HEK293 (cell line): Measurements from ENCODE around the gene IGFLR1.

ENCODE experiments used
- CTCF ChIA-PET: fragments of 350-600 bp; formaldehyde crosslinking; extraction: SDS; loops from one replicate; lab custom pipeline; 2021; ENCODE audit warnings: antibody characterized with exemption; lab: Yijun Ruan, JAX
- POLR2A ChIA-PET: fragments of 300-600 bp; formaldehyde crosslinking; extraction: SDS; loops from one replicate; lab custom pipeline; 2020; ENCODE audit warnings: antibody characterized with exemption, inconsistent platforms; lab: Yijun Ruan, JAX
- H3K27ac ChIP-seq: fragments of 200-500 bp; sonication (Bioruptor generic); 2 replicates; pipeline ENCODE4 v1.5.1; 2014; ENCODE audit warnings: low read depth, low read length, control low read depth, inconsistent platforms; ENCODE audit errors: extremely low read depth
- H3K36me3 ChIP-seq, 2 experiments: fragments of 200-500 bp in 1 of 2; sonication (Bioruptor generic) in 1 of 2; 1 replicate in 1 of 2; 2 replicates in 1 of 2; pipeline ENCODE4 v1.5.1; 2014 to 2017; ENCODE audit warnings: inconsistent platforms in 2 of 2, low read length in 2 of 2; ENCODE audit not compliant: control insufficient read depth in 2 of 2, insufficient read depth in 1 of 2
- H3K4me1 ChIP-seq: fragments of 200-500 bp; sonication (Bioruptor generic); 2 replicates; pipeline ENCODE4 v1.5.1; 2014; ENCODE audit warnings: mild to moderate bottlenecking, low read length, inconsistent platforms; ENCODE audit not compliant: control insufficient read depth, insufficient read depth
- H3K4me3 ChIP-seq: 2 replicates; pipeline ENCODE4 v1.5.1; 2011; ENCODE audit warnings: low read depth, mild to moderate bottlenecking, control low read depth, low read length, moderate library complexity
- H3K9me3 ChIP-seq: fragments of 200-500 bp; sonication (Bioruptor generic); 2 replicates; pipeline ENCODE4 v1.5.1; 2014; ENCODE audit warnings: low read depth, low read length, inconsistent platforms; ENCODE audit not compliant: control insufficient read depth, insufficient read depth
- PBX3 ChIP-seq: sonication (generic); formaldehyde crosslinking; IDR thresholded peaks from 2 replicates; pipeline ENCODE4 v1.8.1; 2022; ENCODE audit warnings: mild to moderate bottlenecking, moderate library complexity, missing genetic modification reagents
- ZBTB48 ChIP-seq: fragments of 450-650 bp; formaldehyde crosslinking; IDR thresholded peaks from 2 replicates; pipeline ENCODE4 v1.5.1; 2016; ENCODE audit warnings: missing biosample characterization, missing genetic modification characterization
- ZNF146 ChIP-seq: fragments of 450-650 bp; formaldehyde crosslinking; IDR thresholded peaks from 2 replicates; pipeline ENCODE4 v1.5.1; 2016; ENCODE audit warnings: missing biosample characterization, missing genetic modification characterization
- ZNF223 ChIP-seq: fragments of 450-650 bp; formaldehyde crosslinking; IDR thresholded peaks from 2 replicates; pipeline ENCODE4 v1.5.1; 2016; ENCODE audit warnings: missing biosample characterization, missing genetic modification characterization
- ZNF280D ChIP-seq: fragments of 450-650 bp; formaldehyde crosslinking; IDR thresholded peaks from 2 replicates; pipeline ENCODE4 v1.5.1; 2016; ENCODE audit warnings: missing biosample characterization, missing genetic modification characterization
- ZNF335 ChIP-seq: fragments of 450-650 bp; formaldehyde crosslinking; conservative IDR thresholded peaks from 2 replicates; pipeline ENCODE4 v1.5.1; 2016; ENCODE audit warnings: missing biosample characterization, missing genetic modification characterization
- ZNF341 ChIP-seq: fragments of 450-650 bp; formaldehyde crosslinking; IDR thresholded peaks from 2 replicates; pipeline ENCODE4; 2016; ENCODE audit warnings: low read depth, missing biosample characterization, missing genetic modification characterization
- ZNF529 ChIP-seq: fragments of 450-650 bp; formaldehyde crosslinking; IDR thresholded peaks from 2 replicates; pipeline ENCODE4 v1.5.1; 2017; ENCODE audit warnings: missing genetic modification characterization, missing biosample characterization; ENCODE audit not compliant: insufficient replicate concordance
- ZNF747 ChIP-seq: fragments of 450-650 bp; formaldehyde crosslinking; IDR thresholded peaks from 2 replicates; pipeline ENCODE4 v1.5.1; 2016; ENCODE audit warnings: missing biosample characterization, missing genetic modification characterization
- ZSCAN5A ChIP-seq: fragments of 450-650 bp; formaldehyde crosslinking; IDR thresholded peaks from 2 replicates; pipeline ENCODE4 v1.5.1; 2016; ENCODE audit warnings: missing biosample characterization, missing genetic modification characterization
- TF ChIP-seq, protein P1 (sequence below): fragments of 450-650 bp; formaldehyde crosslinking; IDR thresholded peaks from 2 replicates; pipeline ENCODE4 v1.5.1; 2016; ENCODE audit warnings: missing biosample characterization, missing genetic modification characterization

Gene IGFLR1

GRCh38 chr19:35754370-35755130, 12.3 kb upstream of the IGFLR1 start:
- Histone ChIP-seq H3K4me3 (no peak overlapping the region), H3K9me3 (no peaks in the 10 kb centered on the region), H3K36me3 (peaks cover 43 to 56% of the 10 kb centered on the region in 2 experiments), H3K4me1 (peaks cover 18% of the 10 kb centered on the region), H3K27ac (0 out of 2 replicates have a peak overlapping the region, but pooled peaks have one; percentile 24)
- TF ChIP-seq ZNF335 (tag by site-specific recombination) = no peak
- TF ChIP-seq, protein P1, sequence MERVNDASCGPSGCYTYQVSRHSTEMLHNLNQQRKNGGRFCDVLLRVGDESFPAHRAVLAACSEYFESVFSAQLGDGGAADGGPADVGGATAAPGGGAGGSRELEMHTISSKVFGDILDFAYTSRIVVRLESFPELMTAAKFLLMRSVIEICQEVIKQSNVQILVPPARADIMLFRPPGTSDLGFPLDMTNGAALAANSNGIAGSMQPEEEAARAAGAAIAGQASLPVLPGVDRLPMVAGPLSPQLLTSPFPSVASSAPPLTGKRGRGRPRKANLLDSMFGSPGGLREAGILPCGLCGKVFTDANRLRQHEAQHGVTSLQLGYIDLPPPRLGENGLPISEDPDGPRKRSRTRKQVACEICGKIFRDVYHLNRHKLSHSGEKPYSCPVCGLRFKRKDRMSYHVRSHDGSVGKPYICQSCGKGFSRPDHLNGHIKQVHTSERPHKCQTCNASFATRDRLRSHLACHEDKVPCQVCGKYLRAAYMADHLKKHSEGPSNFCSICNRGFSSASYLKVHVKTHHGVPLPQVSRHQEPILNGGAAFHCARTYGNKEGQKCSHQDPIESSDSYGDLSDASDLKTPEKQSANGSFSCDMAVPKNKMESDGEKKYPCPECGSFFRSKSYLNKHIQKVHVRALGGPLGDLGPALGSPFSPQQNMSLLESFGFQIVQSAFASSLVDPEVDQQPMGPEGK (tag by site-specific recombination) = 0 out of 2 replicates have a peak, but pooled peaks have one; percentile 11
- ChIA-PET CTCF (interaction anchor here (1.3 kb wide), 1 partner anchor 9 kb away, joined by 3 read pairs; the partner anchor contains the start of genes PSENEN and U2AF1L4), POLR2A (interaction anchor here (0.7 to 0.8 kb wide), 2 partner anchors 14 to 22 kb away, joined by 3 to 6 read pairs; no protein-coding TSS in a partner anchor)

DNA sequence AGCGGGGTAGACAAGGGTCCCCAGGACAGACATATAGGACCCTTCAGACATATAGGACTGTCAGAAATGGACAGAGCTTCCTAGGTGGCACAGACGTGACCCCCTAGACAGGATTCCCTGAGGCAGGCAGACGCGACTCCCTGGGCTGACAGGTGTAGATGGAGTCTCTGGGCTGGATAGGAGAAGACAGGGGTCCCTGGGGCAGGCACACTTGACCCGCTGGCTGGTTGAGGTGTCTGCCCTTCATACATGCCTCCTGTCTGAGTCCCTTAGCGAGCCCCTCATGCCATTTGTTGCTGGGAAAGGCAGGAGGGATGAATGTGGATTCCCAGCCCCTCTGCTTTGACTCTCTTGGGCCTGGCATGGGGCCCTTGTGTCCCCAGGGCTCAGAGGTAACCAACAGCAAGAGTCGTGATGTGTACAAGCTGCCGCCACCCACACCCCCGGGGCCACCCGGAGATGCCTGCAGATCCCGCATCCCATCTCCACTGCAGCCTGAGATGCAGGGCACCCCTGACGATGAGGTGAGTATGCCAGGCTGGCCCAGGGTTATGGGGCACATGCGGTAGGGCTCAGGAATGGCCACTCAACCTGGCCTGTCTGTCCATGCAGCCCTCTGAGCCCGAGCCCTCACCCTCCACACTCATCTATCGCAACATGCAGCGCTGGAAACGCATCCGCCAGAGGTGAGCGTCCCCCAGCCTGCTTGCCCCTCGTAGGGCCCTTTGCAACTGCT, 11.6 kb upstream of the IGFLR1 start:
- Histone ChIP-seq H3K27ac (peak overlapping the region; percentile 17; the same call in 1 of the 2 replicates), H3K4me3 (no peak overlapping the region), H3K9me3 (no peaks in the 10 kb centered on the region; the same call in 1 of the 2 replicates), H3K4me1 (peaks cover 18% of the 10 kb centered on the region), H3K36me3 (peaks cover 39 to 55% of the 10 kb centered on the region in 2 experiments)
- POLR2A ChIA-PET = interaction anchor here (0.7 to 0.8 kb wide), 2 partner anchors 13 to 23 kb away, joined by 3 to 6 read pairs; no protein-coding TSS in a partner anchor
- no peak for TF ChIP-seq ZSCAN5A (tag by site-specific recombination)
- TF ChIP-seq ZNF529 = no peak
- TF ChIP-seq ZNF146 (tag by site-specific recombination) = no peak
- TF ChIP-seq ZBTB48 = no peak
- no peak for TF ChIP-seq ZNF747
- CTCF ChIA-PET = interaction anchor here (0.6 to 2.3 kb wide), 2 partner anchors 65 to 168 kb away, joined by 3 to 7 read pairs; no protein-coding TSS in a partner anchor

DNA sequence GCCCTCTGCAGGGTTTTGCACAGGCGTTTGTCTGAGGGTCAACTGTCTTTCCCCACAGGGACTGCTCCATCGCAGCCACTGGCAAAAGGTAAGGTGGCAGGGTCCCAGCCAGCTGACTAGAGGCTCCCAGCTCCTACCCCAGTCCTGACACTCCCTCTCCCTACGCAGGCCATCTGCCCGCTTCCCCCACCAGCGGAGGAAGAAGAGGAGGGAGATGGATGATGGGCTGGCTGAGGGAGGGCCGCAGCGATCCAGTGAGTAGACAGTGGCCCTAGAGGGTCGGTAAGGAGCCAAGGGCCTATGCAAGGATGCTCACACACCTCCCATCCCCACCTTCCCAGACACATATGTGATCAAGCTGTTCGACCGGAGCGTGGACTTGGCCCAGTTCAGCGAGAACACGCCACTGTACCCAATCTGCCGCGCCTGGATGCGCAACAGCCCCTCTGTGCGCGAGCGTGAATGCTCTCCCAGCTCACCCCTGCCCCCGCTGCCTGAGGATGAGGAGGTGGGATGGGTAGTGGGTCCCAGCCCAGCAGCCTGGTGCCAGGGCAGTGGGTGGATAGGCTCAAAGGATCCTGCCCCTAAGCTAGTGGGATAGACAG, 10.6 kb upstream of the IGFLR1 start:
- Histone ChIP-seq H3K4me3 (no peak overlapping the region), H3K9me3 (no peaks in the 10 kb centered on the region; the same call in 1 of the 2 replicates), H3K4me1 (peaks cover 21% of the 10 kb centered on the region), H3K36me3 (peaks cover 39 to 55% of the 10 kb centered on the region in 2 experiments), H3K27ac (no peak overlapping the region)
- ChIA-PET POLR2A (interaction anchor here (1.0 to 4.1 kb wide), 2 partner anchors 12 to 51 kb away, joined by 4 to 34 read pairs; no protein-coding TSS in a partner anchor), CTCF (interaction anchor here (0.6 to 2.3 kb wide), 4 partner anchors 20 to 179 kb away, joined by 3 to 7 read pairs (median 4); no protein-coding TSS in a partner anchor)
- 0 out of 2 replicates have a peak, but pooled peaks have one; percentile 3 for TF ChIP-seq ZNF223 (tag by site-specific recombination)
- TF ChIP-seq ZBTB48 = no peak
- no peak for TF ChIP-seq PBX3 (CRISPR knock-in tag)
- TF ChIP-seq ZNF341 = no peak
- TF ChIP-seq ZNF280D (tag by site-specific recombination) = no peak
